ENCODE measurements around the gene TTLL12.

DNA sequence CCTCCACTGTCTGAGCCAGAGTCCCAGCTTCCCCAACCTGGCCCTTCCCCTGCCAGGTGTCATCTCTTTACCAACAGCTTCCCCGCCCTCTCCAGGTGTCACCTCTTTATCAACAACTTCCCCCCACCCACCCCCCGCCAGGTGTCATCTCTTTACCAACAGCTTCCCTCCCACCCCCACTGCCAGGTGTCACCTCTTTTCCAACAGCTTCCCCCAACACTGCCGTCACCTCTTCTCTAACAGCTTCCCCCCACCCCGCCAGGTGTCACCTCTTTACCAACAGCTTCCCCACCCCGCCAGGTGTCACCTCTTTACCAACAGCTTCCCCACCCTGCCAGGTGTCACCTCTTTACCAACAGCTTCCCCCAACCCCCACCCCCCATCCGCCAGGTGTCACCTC, 29.8 kb upstream of the TTLL12 start:
- TF ChIP-seq EZH2phosphoT487 (IDR thresholded peaks at IDR 0.05; ENCODE audit: borderline replicate concordance) = no peak
- no peak for TF ChIP-seq CTCF (IDR thresholded peaks at IDR 0.05 in 2 of 3, conservative IDR thresholded peaks at IDR 0.05 in 1 of 3; ENCODE audit: borderline replicate concordance in 1 of 3, insufficient read depth in 1 of 3, low read depth in 2 of 3, low read length in 2 of 3)
- TF ChIP-seq POLR2A (IDR thresholded peaks at IDR 0.05; ENCODE audit: borderline replicate concordance, extremely low read depth, insufficient read depth, insufficient read length) = no peak
- no peak for TF ChIP-seq YY1 (IDR thresholded peaks at IDR 0.05; ENCODE audit: extremely low read depth, insufficient replicate concordance, low read depth, low read length)
- no peak for TF ChIP-seq EZH2 (IDR thresholded peaks at IDR 0.05)
- TF ChIP-seq, protein P1, sequence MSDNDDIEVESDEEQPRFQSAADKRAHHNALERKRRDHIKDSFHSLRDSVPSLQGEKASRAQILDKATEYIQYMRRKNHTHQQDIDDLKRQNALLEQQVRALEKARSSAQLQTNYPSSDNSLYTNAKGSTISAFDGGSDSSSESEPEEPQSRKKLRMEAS (IDR thresholded peaks at IDR 0.05) = no peak
- no peak for TF ChIP-seq POLR2AphosphoS5 (IDR thresholded peaks at IDR 0.05; ENCODE audit: low read depth, low read length)
- TF ChIP-seq SP1 (IDR thresholded peaks at IDR 0.05; ENCODE audit: low read depth) = no peak
- TF ChIP-seq FOSL1 (IDR thresholded peaks at IDR 0.05; ENCODE audit: low read depth) = no peak
- no peak for TF ChIP-seq EGR1 (IDR thresholded peaks at IDR 0.05; ENCODE audit: low read depth)
- TF ChIP-seq ZFX (IDR thresholded peaks at IDR 0.05) = no peak
- TF ChIP-seq, protein P2, sequence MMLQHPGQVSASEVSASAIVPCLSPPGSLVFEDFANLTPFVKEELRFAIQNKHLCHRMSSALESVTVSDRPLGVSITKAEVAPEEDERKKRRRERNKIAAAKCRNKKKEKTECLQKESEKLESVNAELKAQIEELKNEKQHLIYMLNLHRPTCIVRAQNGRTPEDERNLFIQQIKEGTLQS (IDR thresholded peaks at IDR 0.05) = no peak
- TF ChIP-seq JUND (IDR thresholded peaks at IDR 0.05) = no peak
- no peak for TF ChIP-seq REST (IDR thresholded peaks at IDR 0.05; ENCODE audit: low read depth)

Data from HCT116 (cell line).